ENCODE data around the gene TMEM164.
A peak's percentile ranks its signal among the peaks of the same experiment; 100 is the strongest.

Gene TMEM164

GRCh38 chrX:110181459-110182137, 178.7 kb downstream of the TMEM164 start:
- peak overlapping the region; percentile 86 for H3K27ac ChIP-seq (ENCODE audit: poor library complexity, severe bottlenecking)
- H3K4me3 ChIP-seq (ENCODE audit: severe bottlenecking), result no peak overlapping the region
- ATAC-seq (ENCODE audit: low read depth), result no peak
- H3K36me3 ChIP-seq (ENCODE audit: low read depth), result no peaks in the 10 kb centered on the region
- H3K4me1 ChIP-seq (ENCODE audit: insufficient read depth, poor library complexity, severe bottlenecking), result peaks cover 21% of the 10 kb centered on the region
- H3K9me3 ChIP-seq (ENCODE audit: severe bottlenecking), result no peaks in the 10 kb centered on the region
- H3K27me3 ChIP-seq (ENCODE audit: insufficient read depth, poor library complexity, severe bottlenecking), result no peaks in the 10 kb centered on the region
- DNase-seq (ENCODE audit: low spot score), result no peak
- TF ChIP-seq CTCF (IDR thresholded peaks at IDR 0.05; ENCODE audit: poor library complexity, severe bottlenecking), result no peak

GRCh38 chrX:110182362-110182761, 179.4 kb downstream of the TMEM164 start:
- ATAC-seq (ENCODE audit: low read depth) (peak; percentile 34; the same call in 1 of the 3 replicates), DNase-seq (ENCODE audit: low spot score) (no peak)
- peak overlapping the region; percentile 86 for H3K27ac ChIP-seq (ENCODE audit: poor library complexity, severe bottlenecking)
- TF ChIP-seq CTCF (IDR thresholded peaks at IDR 0.05; ENCODE audit: poor library complexity, severe bottlenecking), result no peak
- no peaks in the 10 kb centered on the region for H3K36me3 ChIP-seq (ENCODE audit: low read depth)
- H3K4me3 ChIP-seq (ENCODE audit: severe bottlenecking), result no peak overlapping the region
- peaks cover 21% of the 10 kb centered on the region for H3K4me1 ChIP-seq (ENCODE audit: insufficient read depth, poor library complexity, severe bottlenecking)
- no peaks in the 10 kb centered on the region for H3K9me3 ChIP-seq (ENCODE audit: severe bottlenecking)
- H3K27me3 ChIP-seq (ENCODE audit: insufficient read depth, poor library complexity, severe bottlenecking), result no peaks in the 10 kb centered on the region

- Histone ChIP-seq H3K36me3 (ENCODE audit: low read depth) (no peaks in the 10 kb centered on the region), H3K27me3 (ENCODE audit: insufficient read depth, poor library complexity, severe bottlenecking) (no peaks in the 10 kb centered on the region), H3K27ac (ENCODE audit: poor library complexity, severe bottlenecking) (peak overlapping the region; percentile 86), H3K4me3 (ENCODE audit: severe bottlenecking) (no peak overlapping the region), H3K9me3 (ENCODE audit: severe bottlenecking) (no peaks in the 10 kb centered on the region), H3K4me1 (ENCODE audit: insufficient read depth, poor library complexity, severe bottlenecking) (peaks cover 21% of the 10 kb centered on the region)
- DNase-seq (ENCODE audit: low spot score), result no peak
- TF ChIP-seq CTCF (IDR thresholded peaks at IDR 0.05; ENCODE audit: poor library complexity, severe bottlenecking), result no peak
- no peak for ATAC-seq (ENCODE audit: low read depth)
Measured at GRCh38 chrX:110182865-110183264, 180.0 kb downstream of the TMEM164 start.

GRCh38 chrX:110183314-110183713, 180.4 kb downstream of the TMEM164 start:
- ATAC-seq (ENCODE audit: low read depth) (no peak), DNase-seq (ENCODE audit: low spot score) (no peak)
- Histone ChIP-seq H3K27me3 (ENCODE audit: insufficient read depth, poor library complexity, severe bottlenecking) (no peaks in the 10 kb centered on the region), H3K27ac (ENCODE audit: poor library complexity, severe bottlenecking) (no peak overlapping the region), H3K4me3 (ENCODE audit: severe bottlenecking) (no peak overlapping the region), H3K36me3 (ENCODE audit: low read depth) (no peaks in the 10 kb centered on the region), H3K4me1 (ENCODE audit: insufficient read depth, poor library complexity, severe bottlenecking) (peaks cover 21% of the 10 kb centered on the region), H3K9me3 (ENCODE audit: severe bottlenecking) (no peaks in the 10 kb centered on the region)
- TF ChIP-seq CTCF (IDR thresholded peaks at IDR 0.05; ENCODE audit: poor library complexity, severe bottlenecking), result no peak

All from RWPE2 (cell line).